Progenitor cell of endocrine pancreas (in vitro differentiated cells): ENCODE measurements around the gene DPF3. TPM values are rescaled to one million over a fixed set of nuclear protein-coding genes. Genes with fewer than 3 reads are reported as not detected.

Experiments used
- DNase-seq: peaks from one replicate; pipeline ENCODE4 v3.0.0; 2021; ENCODE audit warnings: low spot score; ENCODE audit not compliant: unreplicated experiment
- H3K27ac Mint-ChIP-seq: 2 replicates; pipeline ENCODE4 v1.8.0; 2021; ENCODE audit warnings: mild to moderate bottlenecking, moderate library complexity, mixed read lengths
- H3K27me3 Mint-ChIP-seq: 2 replicates; pipeline ENCODE4 v1.8.0; 2021; ENCODE audit warnings: mixed read lengths
- H3K36me3 Mint-ChIP-seq: 2 replicates; pipeline ENCODE4 v1.8.0; 2022; ENCODE audit warnings: mixed read lengths; ENCODE audit not compliant: insufficient read depth
- H3K4me1 Mint-ChIP-seq: 2 replicates; pipeline ENCODE4 v1.8.0; 2021; ENCODE audit warnings: low read depth, mixed read lengths
- H3K4me3 Mint-ChIP-seq: 2 replicates; pipeline ENCODE4 v1.8.0; 2021; ENCODE audit warnings: low read depth, mild to moderate bottlenecking, moderate library complexity, mixed read lengths
- H3K9me3 Mint-ChIP-seq: 2 replicates; pipeline ENCODE4 v1.8.0; 2021; ENCODE audit warnings: low read depth, mixed read lengths
- CTCF ChIP-seq: fragments of 200-600 bp; sonication (generic); IDR thresholded peaks from one replicate; pipeline ENCODE4 v1.5.0; 2021; ENCODE audit warnings: antibody characterized with exemption, mild to moderate bottlenecking; ENCODE audit not compliant: unreplicated experiment
- total RNA-seq: library from RNA; stranded (reverse); gene quantifications from 2 replicates; pipeline ENCODE4 v1.2.1, GENCODE V29; 2021

DPF3 gene
- total RNA-seq, 1 donor from 2014 or later = 2.2 TPM

- Mint-ChIP-seq H3K36me3 (peaks cover 6% of the 10 kb centered on the region), H3K27ac (no peak overlapping the region), H3K9me3 (peaks cover 19% of the 10 kb centered on the region), H3K27me3 (no peaks in the 10 kb centered on the region), H3K4me3 (no peak overlapping the region), H3K4me1 (no peaks in the 10 kb centered on the region)
- no peak for TF ChIP-seq CTCF
- DNase-seq = no peak
Measured at GRCh38 chr14:72759670-72760069, 134.2 kb downstream of the DPF3 start.

- Mint-ChIP-seq H3K4me3 (no peak overlapping the region), H3K27me3 (no peaks in the 10 kb centered on the region), H3K36me3 (peaks cover 6% of the 10 kb centered on the region), H3K4me1 (no peaks in the 10 kb centered on the region), H3K27ac (no peak overlapping the region), H3K9me3 (peaks cover 19% of the 10 kb centered on the region)
- no peak for DNase-seq
- TF ChIP-seq CTCF = no peak
Measured at GRCh38 chr14:72758993-72759392, 134.9 kb downstream of the DPF3 start.

GRCh38 chr14:72758420-72758819 lies 135.5 kb downstream of the DPF3 start:
- no peak overlapping the region for H3K27ac Mint-ChIP-seq
- H3K4me3 Mint-ChIP-seq = no peak overlapping the region
- peaks cover 19% of the 10 kb centered on the region for H3K9me3 Mint-ChIP-seq
- H3K4me1 Mint-ChIP-seq = no peaks in the 10 kb centered on the region
- TF ChIP-seq CTCF = no peak
- DNase-seq = no peak
- peaks cover 6% of the 10 kb centered on the region for H3K36me3 Mint-ChIP-seq
- no peaks in the 10 kb centered on the region for H3K27me3 Mint-ChIP-seq

GRCh38 chr14:72756967-72757366 lies 136.9 kb downstream of the DPF3 start:
- Mint-ChIP-seq H3K4me3 (no peak overlapping the region), H3K4me1 (no peaks in the 10 kb centered on the region), H3K36me3 (peaks cover 6% of the 10 kb centered on the region), H3K9me3 (peaks cover 19% of the 10 kb centered on the region), H3K27ac (no peak overlapping the region), H3K27me3 (no peaks in the 10 kb centered on the region)
- TF ChIP-seq CTCF = no peak
- DNase-seq = no peak

- TF ChIP-seq CTCF = no peak
- DNase-seq = no peak
- no peaks in the 10 kb centered on the region for H3K27me3 Mint-ChIP-seq
- H3K4me3 Mint-ChIP-seq = no peak overlapping the region
- H3K4me1 Mint-ChIP-seq = no peaks in the 10 kb centered on the region
- H3K9me3 Mint-ChIP-seq = peaks cover 19% of the 10 kb centered on the region
- peaks cover 6% of the 10 kb centered on the region for H3K36me3 Mint-ChIP-seq
- no peak overlapping the region for H3K27ac Mint-ChIP-seq
Measured at GRCh38 chr14:72755766-72756165, 138.1 kb downstream of the DPF3 start.
